D341Med (cell line): ENCODE measurements around the gene LIMD2.

Experiments used
- DNase-seq: peaks from one replicate; pipeline ENCODE4 v3.0.0; 2012; ENCODE audit warnings: low spot score

LIMD2 gene

DNA sequence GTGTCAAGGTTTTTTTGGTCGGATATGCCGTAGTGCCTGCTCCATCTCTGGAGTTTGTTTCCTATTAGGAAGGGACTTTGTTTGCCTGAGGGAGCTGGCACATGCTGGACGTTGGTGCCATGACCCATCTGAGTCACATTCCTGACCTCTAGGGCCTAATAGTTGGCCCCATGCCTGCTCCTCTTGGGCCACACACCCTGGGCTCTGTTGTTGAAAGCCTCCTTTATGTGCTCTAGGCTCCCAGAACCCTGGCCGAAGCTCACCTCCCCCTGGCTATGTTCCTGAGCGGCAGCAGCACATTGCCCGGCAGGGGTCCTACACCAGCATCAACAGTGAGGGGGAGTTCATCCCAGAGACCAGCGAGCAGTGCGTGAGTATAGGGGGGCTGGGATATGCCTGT lies 18.4 kb downstream of the LIMD2 start:
- DNase-seq: no peak

- DNase-seq: no peak
Measured at GRCh38 chr17:63680700-63681099, 19.2 kb downstream of the LIMD2 start.

DNA sequence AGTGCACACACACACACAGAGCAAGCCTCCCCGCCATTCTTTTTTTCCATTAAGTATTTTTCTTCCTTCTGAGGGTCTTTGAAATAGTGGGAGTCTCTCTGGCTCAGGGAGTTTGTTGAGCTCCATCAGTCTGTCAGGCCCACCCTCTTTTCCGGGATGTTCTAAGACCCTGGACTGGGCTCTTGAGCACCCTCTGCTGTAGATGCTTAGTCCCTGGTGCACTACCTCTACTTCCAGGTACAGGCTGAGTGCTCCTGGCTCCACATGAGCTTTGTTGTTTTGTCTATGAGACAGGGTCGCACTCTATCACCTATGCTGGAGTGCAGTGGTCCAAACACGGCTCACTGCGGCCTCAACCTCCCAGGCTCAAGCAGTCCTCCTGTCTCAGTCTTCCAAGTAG lies 20.7 kb downstream of the LIMD2 start:
- DNase-seq: no peak

- DNase-seq: no peak
Measured at GRCh38 chr17:63676584-63676983, 23.3 kb downstream of the LIMD2 start.

DNA sequence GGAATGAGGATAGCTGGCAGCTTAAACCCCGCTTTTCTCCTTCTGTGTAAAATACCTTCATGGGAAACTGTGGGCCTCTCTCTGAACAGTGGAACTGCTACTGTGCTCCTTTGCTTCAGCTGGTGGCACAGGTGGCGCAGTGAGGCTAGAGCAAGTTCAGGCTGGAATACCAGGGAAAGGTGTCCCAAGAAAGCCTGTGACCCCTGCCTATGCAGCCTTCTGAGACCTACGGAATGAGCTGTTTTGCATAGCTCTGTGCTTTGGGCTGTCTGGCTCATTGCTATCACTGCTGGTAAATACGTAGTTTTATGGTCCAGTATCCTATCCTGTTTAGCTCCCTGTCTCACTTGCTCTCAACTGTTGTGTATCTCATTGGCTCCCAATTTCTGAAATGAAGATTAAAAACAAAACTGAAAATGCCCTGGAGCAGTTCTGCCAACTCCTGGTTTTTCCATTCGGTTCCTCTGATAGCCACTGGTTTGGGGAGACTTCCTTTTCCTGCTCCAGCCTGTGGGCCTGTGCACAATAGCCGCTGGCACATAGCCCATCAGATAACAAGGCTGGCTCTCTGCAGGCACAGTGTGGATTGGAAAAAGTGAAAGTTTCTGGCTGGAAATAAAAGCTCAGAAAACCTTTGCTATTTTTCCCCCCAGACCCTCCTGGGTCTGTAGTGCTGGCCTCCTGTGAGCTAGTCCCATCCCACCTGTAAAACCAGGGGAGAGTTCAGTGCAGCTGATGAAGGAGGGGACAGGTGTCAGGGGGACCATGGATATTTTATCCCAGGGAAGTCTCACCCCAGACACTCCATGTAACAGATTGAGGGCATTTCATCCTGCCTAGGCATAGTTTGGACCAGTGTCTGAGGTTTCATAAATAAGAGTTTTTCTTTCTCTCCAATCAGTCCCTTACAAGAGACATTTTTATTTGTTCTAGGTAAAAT lies 24.0 kb downstream of the LIMD2 start:
- DNase-seq: no peak

DNA sequence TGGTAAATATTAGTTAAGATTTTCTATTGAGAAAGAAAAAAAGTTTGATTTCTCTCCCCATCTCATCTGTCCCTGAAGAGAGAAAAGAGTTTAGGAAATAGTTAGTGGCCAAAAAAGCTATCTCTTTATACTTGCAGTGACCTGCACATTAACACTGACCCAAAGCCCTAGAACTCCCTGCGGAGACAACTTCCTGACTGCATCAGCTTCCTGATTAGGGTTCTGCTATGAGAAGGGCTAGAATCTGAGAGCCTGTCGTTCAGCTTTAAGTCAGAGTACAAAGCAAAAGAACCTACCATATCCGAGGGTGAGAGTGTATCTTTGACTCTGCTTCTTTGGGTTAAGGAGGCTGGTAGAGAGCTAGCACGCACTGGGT lies 24.7 kb downstream of the LIMD2 start:
- no peak for DNase-seq

DNA sequence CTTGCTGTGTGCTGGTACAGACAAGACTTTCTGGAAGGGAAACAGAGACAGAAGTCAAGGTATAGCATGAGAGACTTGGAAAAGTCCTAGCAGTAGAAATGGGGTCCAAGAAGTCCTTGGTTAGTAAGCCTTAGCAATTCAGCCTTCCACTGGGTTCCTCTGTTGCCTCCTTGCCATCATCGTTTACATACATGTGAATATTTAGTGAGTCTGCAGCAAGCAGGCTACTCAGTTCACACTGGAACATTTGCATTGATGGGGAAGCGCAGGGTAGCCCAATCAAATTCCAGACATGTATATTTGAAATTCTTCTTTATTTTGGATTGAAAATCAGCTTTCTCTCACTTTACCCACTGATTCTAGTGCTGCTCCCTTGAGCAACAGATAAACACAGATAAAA lies 27.1 kb downstream of the LIMD2 start:
- DNase-seq: no peak

GRCh38 chr17:63665527-63666214 lies 34.3 kb downstream of the LIMD2 start:
- DNase-seq: no peak

GRCh38 chr17:63659850-63660249 lies 40.1 kb downstream of the LIMD2 start:
- no peak for DNase-seq

DNA sequence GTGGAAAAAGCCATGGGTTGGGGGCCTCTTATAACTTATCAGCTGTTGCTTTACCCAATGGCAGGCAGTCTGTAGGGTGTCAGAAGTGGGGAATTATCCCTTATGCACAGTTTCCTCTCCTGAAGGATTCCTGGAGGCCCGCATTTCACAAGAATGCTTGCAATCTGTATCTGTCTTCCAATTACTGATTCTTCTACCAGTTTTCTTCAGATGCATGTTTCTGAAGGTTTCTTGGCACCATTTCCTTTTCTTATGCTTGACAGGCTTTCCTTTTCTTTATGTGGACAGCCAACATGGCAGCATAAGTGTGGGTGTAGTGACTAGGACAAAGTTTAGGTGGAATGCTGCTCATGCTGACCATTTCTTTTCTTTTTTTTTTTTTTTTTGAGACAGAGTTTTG lies 41.6 kb downstream of the LIMD2 start:
- DNase-seq: no peak

DNA sequence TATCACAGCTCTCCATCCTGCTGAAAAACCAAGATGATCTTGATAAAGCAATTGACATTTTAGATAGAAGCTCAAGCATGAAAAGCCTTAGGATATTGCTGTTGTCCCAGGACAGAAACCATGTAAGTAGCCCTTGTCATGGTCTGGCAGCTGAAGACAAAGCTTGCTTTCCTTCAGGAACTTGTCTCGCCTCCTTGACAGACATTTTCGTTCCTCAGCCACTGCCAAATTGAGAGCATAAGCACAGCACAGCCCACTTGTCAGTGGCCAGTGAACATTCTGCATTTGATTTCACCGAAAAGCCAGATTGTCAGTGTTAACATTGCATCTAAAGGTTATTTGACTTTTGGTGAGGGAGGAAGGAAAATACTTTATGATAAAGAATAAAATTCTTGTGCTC lies 42.1 kb downstream of the LIMD2 start:
- no peak for DNase-seq

DNA sequence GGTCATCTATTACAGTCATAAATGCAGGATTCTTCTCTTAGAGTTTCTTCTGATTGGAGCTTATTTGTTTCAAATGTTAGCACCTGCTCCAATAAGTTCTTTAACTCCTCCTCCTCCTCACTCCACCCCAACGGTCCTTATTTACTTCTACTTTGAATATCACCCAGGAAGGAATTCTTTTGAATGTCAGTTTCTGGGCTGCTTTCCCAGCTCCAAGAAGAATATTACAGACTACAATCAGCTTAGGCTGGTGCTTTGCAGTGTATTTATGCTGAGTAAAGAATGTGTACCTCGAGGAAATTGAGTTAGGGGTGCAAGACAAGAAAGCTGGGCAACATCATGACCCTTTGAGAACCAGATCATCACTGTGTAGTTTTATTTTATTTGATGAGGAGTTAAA lies 46.9 kb downstream of the LIMD2 start:
- DNase-seq: no peak

DNA sequence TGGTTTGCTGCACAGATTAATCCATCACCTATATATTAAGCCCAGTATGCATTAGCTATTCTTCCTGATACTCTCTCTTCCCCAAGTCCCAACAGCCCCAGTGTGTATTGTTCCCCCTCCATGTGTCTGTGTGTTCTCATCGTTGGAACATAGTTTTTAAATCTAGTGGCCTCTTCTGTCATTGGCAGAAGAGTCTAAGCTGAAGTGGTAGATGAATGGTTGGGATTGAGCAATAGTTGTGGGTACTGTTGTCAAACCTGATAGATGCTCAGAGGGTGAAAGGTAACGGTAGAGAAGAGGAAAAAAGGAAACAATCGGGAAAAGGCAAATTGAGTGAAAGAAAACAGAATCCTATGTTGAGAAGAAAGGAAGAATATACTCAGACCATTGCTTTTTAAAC lies 47.8 kb downstream of the LIMD2 start:
- no peak for DNase-seq

GRCh38 chr17:63649813-63650212 lies 50.1 kb downstream of the LIMD2 start:
- DNase-seq: no peak

GRCh38 chr17:63647936-63648335 lies 52.0 kb downstream of the LIMD2 start:
- DNase-seq: no peak

- no peak for DNase-seq
Measured at GRCh38 chr17:63647065-63647725, 52.7 kb downstream of the LIMD2 start.

GRCh38 chr17:63646488-63646806 lies 53.5 kb downstream of the LIMD2 start:
- no peak for DNase-seq
